HepG2 (cell line): Measurements from ENCODE around the gene NEURL1B. TPM values are rescaled to one million over a fixed set of nuclear protein-coding genes. Genes with fewer than 3 reads are reported as not detected.
A peak's percentile ranks its signal among the peaks of the same experiment; 100 is the strongest.

Experiments used
- ATF5 ChIP-seq: sonication (generic); formaldehyde crosslinking; IDR thresholded peaks from 2 replicates; pipeline ENCODE4 v1.4.0; 2020; ENCODE audit warnings: mild to moderate bottlenecking, low read depth, missing genetic modification reagents
- CBX5 ChIP-seq: sonication (generic); formaldehyde crosslinking; IDR thresholded peaks from 2 replicates; pipeline ENCODE4 v1.4.0; 2020; ENCODE audit warnings: missing genetic modification reagents, borderline replicate concordance
- IRF1 ChIP-seq: sonication (generic); formaldehyde crosslinking; IDR thresholded peaks from 2 replicates; pipeline ENCODE4 v1.4.0; 2020; ENCODE audit warnings: low read depth, mild to moderate bottlenecking, missing genetic modification reagents
- MAX ChIP-seq: IDR thresholded peaks from 2 replicates; pipeline ENCODE4 v1.6.1; 2012; ENCODE audit warnings: inconsistent platforms
- RXRA ChIP-seq: sonication (generic); formaldehyde crosslinking; IDR thresholded peaks from 2 replicates; pipeline ENCODE4 v1.5.1; 2020; ENCODE audit warnings: missing genetic modification reagents
- SKIL ChIP-seq: sonication (generic); formaldehyde crosslinking; IDR thresholded peaks from 2 replicates; pipeline ENCODE4 v1.8.0; 2022; ENCODE audit warnings: missing genetic modification reagents, mild to moderate bottlenecking, moderate library complexity, borderline replicate concordance
- TFDP1 ChIP-seq: IDR thresholded peaks from 2 replicates; pipeline ENCODE4 v1.6.1; 2016; ENCODE audit warnings: missing compliant biosample characterization, missing genetic modification reagents, borderline replicate concordance
- ZNF263 ChIP-seq: sonication (generic); formaldehyde crosslinking; IDR thresholded peaks from 2 replicates; pipeline ENCODE4 v1.4.0; 2020; ENCODE audit warnings: missing genetic modification reagents
- ZNF343 ChIP-seq: sonication (generic); formaldehyde crosslinking; IDR thresholded peaks from 2 replicates; pipeline ENCODE4 v1.4.0; 2020; ENCODE audit warnings: mild to moderate bottlenecking, missing genetic modification reagents
- ZNF687 ChIP-seq: sonication (generic); formaldehyde crosslinking; IDR thresholded peaks from 2 replicates; pipeline ENCODE4 v1.5.1; 2020; ENCODE audit warnings: mild to moderate bottlenecking, missing genetic modification reagents, moderate library complexity
- ZSCAN21 ChIP-seq: sonication (generic); formaldehyde crosslinking; IDR thresholded peaks from 2 replicates; pipeline ENCODE4 v1.8.0; 2022; ENCODE audit warnings: mild to moderate bottlenecking, missing genetic modification reagents, moderate library complexity, borderline replicate concordance
- ZSCAN25 ChIP-seq: sonication (generic); formaldehyde crosslinking; IDR thresholded peaks from 2 replicates; pipeline ENCODE4 v1.8.0; 2022; ENCODE audit warnings: mild to moderate bottlenecking, missing genetic modification reagents
- polyA plus RNA-seq, 8 experiments: library from polyadenylated mRNA; depleted of rRNA in 3 of 8; stranded (reverse) in 7 of 8; unstranded in 1 of 8; fragments of >200 nt; fragmentation: Illumina TruSeq in 4 of 8; extraction: Trizol in 4 of 8; gene quantifications; 2 replicates each; pipeline versions ENCODE4 v1.2.1 to v1.2.3, GENCODE V29; 2011 to 2016; ENCODE audit warnings: low read depth in 4 of 8, missing spikeins in 1 of 8, mixed read lengths in 1 of 8; ENCODE audit not compliant: insufficient read depth in 1 of 8
- total RNA-seq, 5 experiments: library from RNA; depleted of rRNA; stranded (reverse); fragments of >200 nt; fragmentation: Illumina TruSeq; extraction: Trizol; gene quantifications; 2 replicates each; pipeline ENCODE4 v1.2.3, GENCODE V29; 2016; ENCODE audit warnings: low read depth in 1 of 5

Gene NEURL1B
- total and polyA plus RNA-seq, 2 of the 13 experiments (the other 11 are each of a cell fraction or from before 2014, with no cell fraction given), result 0.09 to 0.13 TPM

GRCh38 chr5:172697123-172698121, 56.4 kb downstream of the NEURL1B start (continued):
- TF ChIP-seq ZNF687 (CRISPR knock-in tag) (peak; percentile 64), ZNF263 (peak; percentile 89), RXRA (0 out of 2 replicates have a peak, but pooled peaks have one; percentile 20), TFDP1 (CRISPR knock-in tag) (no peak), ZSCAN21 (CRISPR knock-in tag) (peak; percentile 38; the same call in 1 of the 2 replicates), IRF1 (CRISPR knock-in tag) (0 out of 2 replicates have a peak, but pooled peaks have one; percentile 84), CBX5 (no peak), ZSCAN25 (CRISPR knock-in tag) (no peak), SKIL (CRISPR knock-in tag) (no peak), ATF5 (CRISPR knock-in tag) (no peak), MAX (0 out of 2 replicates have a peak, but pooled peaks have one; percentile 12), ZNF343 (CRISPR knock-in tag) (0 out of 2 replicates have a peak, but pooled peaks have one; percentile 15)
